A549 (cell line): Measurements from ENCODE around the gene TSSK6. TPM values are rescaled to one million over a fixed set of nuclear protein-coding genes. Genes with fewer than 3 reads are reported as not detected.

Source experiments
- ATAC-seq, 2 experiments: fragments of 200-7000 bp in 1 of 2; fragments of >200 bp in 1 of 2; cut with Nextera tagmentation in 1 of 2; cut with Tn5 transposase in 1 of 2; 3 replicates each; pipeline versions ENCODE4 v1.8.0 to v1.9.1; 2018 to 2020; ENCODE audit warnings: mild to moderate bottlenecking in 1 of 2, moderate library complexity in 1 of 2
- CTCF ChIA-PET: fragments of 300-600 bp; sonication (Branson Sonifier 250); formaldehyde crosslinking; extraction: SDS; loops from one replicate; lab custom pipeline; 2021; ENCODE audit warnings: antibody characterized with exemption, inconsistent platforms; lab: Yijun Ruan, JAX
- POLR2A ChIA-PET: fragments of 350-600 bp; formaldehyde crosslinking; extraction: SDS; loops from one replicate; lab custom pipeline; 2021; ENCODE audit warnings: antibody characterized with exemption, inconsistent platforms; lab: Yijun Ruan, JAX
- DNase-seq, 2 experiments: peaks; one replicate each; pipeline versions ENCODE4 v3.0.0 to v3.0.0-alpha.2; 2011 to 2016; ENCODE audit warnings: low read depth in 1 of 2, low spot score in 1 of 2
- FAIRE-seq: peaks from 2 replicates; lab custom pipeline; 2011; peaks lifted over from hg19 to GRCh38; lab: Jason Lieb, UNC
- H3K27ac ChIP-seq, 2 experiments: fragments of >200 bp; sonication (Bioruptor Twin); formaldehyde crosslinking; 3 replicates each; pipeline ENCODE4 v1.5.1; 2016 to 2017
- H3K4me1 ChIP-seq: fragments of >200 bp; sonication (Bioruptor Twin); formaldehyde crosslinking; 3 replicates; pipeline ENCODE4 v1.6.1; 2016
- H3K4me2 ChIP-seq: fragments of >200 bp; sonication (Bioruptor Twin); formaldehyde crosslinking; 3 replicates; pipeline ENCODE4 v1.6.1; 2016
- H3K4me3 ChIP-seq: fragments of >200 bp; sonication (Bioruptor Twin); formaldehyde crosslinking; 3 replicates; pipeline ENCODE4 v1.5.1; 2016
- H3K9me3 ChIP-seq: fragments of >200 bp; sonication (Bioruptor Twin); formaldehyde crosslinking; 3 replicates; pipeline ENCODE4 v1.6.1; 2016
- CBX8 ChIP-seq: fragments of 200-600 bp; sonication (generic); IDR thresholded peaks from 2 replicates; pipeline ENCODE4 v1.6.1; 2016
- CEBPB ChIP-seq, 2 experiments: fragments of >200 bp in 1 of 2; sonication (Bioruptor Twin) in 1 of 2; formaldehyde crosslinking in 1 of 2; IDR thresholded peaks; 2 replicates each; pipeline ENCODE4 v1.6.1; 2012 to 2016
- CHD2 ChIP-seq: fragments of 150-350 bp; IDR thresholded peaks from 2 replicates; pipeline ENCODE4 v1.6.1; 2014; ENCODE audit warnings: low read length; ENCODE audit not compliant: partially characterized antibody
- CHD4 ChIP-seq: fragments of 200-600 bp; sonication (generic); IDR thresholded peaks from 2 replicates; pipeline ENCODE4 v1.6.1; 2016; ENCODE audit warnings: antibody characterized with exemption, mild to moderate bottlenecking, borderline replicate concordance
- CTCF ChIP-seq: fragments of >200 bp; sonication (Bioruptor Twin); formaldehyde crosslinking; IDR thresholded peaks from 3 replicates; pipeline ENCODE4 v1.5.1; 2016
- EP300 ChIP-seq, 2 experiments: fragments of >200 bp; sonication (Bioruptor Twin); formaldehyde crosslinking; IDR thresholded peaks; 2 replicates in 1 of 2; 3 replicates in 1 of 2; pipeline ENCODE4 v1.6.1; 2016 to 2017
- ESRRA ChIP-seq: fragments of 150-350 bp; IDR thresholded peaks from 2 replicates; pipeline ENCODE4 v1.6.1; 2014; ENCODE audit warnings: mild to moderate bottlenecking, low read length, borderline replicate concordance
- FOSB ChIP-seq: fragments of 250-450 bp; sonication (Bioruptor Pico); IDR thresholded peaks from 2 replicates; pipeline ENCODE4 v1.5.0; 2020; ENCODE audit warnings: mild to moderate bottlenecking, moderate library complexity
- FOSL2 ChIP-seq, 2 experiments: fragments of 450-650 bp in 1 of 2; fragments of >200 bp in 1 of 2; sonication (Bioruptor Twin) in 1 of 2; formaldehyde crosslinking; IDR thresholded peaks; 2 replicates each; pipeline versions ENCODE4 v1.5.0 to v1.6.1; 2016 to 2020; ENCODE audit warnings: mild to moderate bottlenecking in 1 of 2, moderate library complexity in 1 of 2
- FOXS1 ChIP-seq: fragments of 250-450 bp; sonication (Bioruptor Pico); IDR thresholded peaks from 2 replicates; pipeline ENCODE4 v1.5.0; 2020; ENCODE audit warnings: mild to moderate bottlenecking, moderate library complexity
- HDAC2 ChIP-seq: fragments of 200-600 bp; sonication (generic); IDR thresholded peaks from 2 replicates; pipeline ENCODE4 v1.6.1; 2016
- HES2 ChIP-seq: fragments of >200 bp; sonication (Bioruptor Twin); formaldehyde crosslinking; IDR thresholded peaks from 2 replicates; pipeline ENCODE4 v1.6.1; 2016
- HOXA7 ChIP-seq: fragments of 250-450 bp; sonication (Bioruptor Pico); IDR thresholded peaks from 2 replicates; pipeline ENCODE4 v1.5.0; 2020; ENCODE audit warnings: mild to moderate bottlenecking, moderate library complexity
- HOXB5 ChIP-seq: fragments of 250-450 bp; sonication (Bioruptor Pico); IDR thresholded peaks from 2 replicates; pipeline ENCODE4 v1.5.0; 2020; ENCODE audit warnings: mild to moderate bottlenecking, moderate library complexity
- KDM5A ChIP-seq: fragments of 200-600 bp; sonication (generic); IDR thresholded peaks from 2 replicates; pipeline ENCODE4 v1.6.1; 2016; ENCODE audit warnings: antibody characterized with exemption, mild to moderate bottlenecking
- NR3C1 ChIP-seq: fragments of >200 bp; sonication (Bioruptor Twin); formaldehyde crosslinking; IDR thresholded peaks from 3 replicates; pipeline ENCODE4 v1.6.1; 2017
- PHF8 ChIP-seq: fragments of 200-600 bp; sonication (generic); IDR thresholded peaks from 2 replicates; pipeline ENCODE4 v1.6.1; 2016; ENCODE audit warnings: low read depth, mild to moderate bottlenecking, antibody characterized with exemption, moderate library complexity, borderline replicate concordance
- POLR2A ChIP-seq: IDR thresholded peaks from 2 replicates; pipeline ENCODE4 v1.6.1; 2012; ENCODE audit warnings: mild to moderate bottlenecking, low read length
- POLR2AphosphoS2 ChIP-seq: conservative IDR thresholded peaks from 2 replicates; pipeline ENCODE4 v1.6.1; 2012; ENCODE audit warnings: low read length, improper control_type of control experiment, inconsistent platforms
- RAD21 ChIP-seq, 2 experiments: fragments of >200 bp in 1 of 2; sonication (Bioruptor Twin) in 1 of 2; formaldehyde crosslinking in 1 of 2; IDR thresholded peaks in 1 of 2; conservative IDR thresholded peaks in 1 of 2; 2 replicates in 1 of 2; 3 replicates in 1 of 2; pipeline ENCODE4 v1.6.1; 2012 to 2018; ENCODE audit warnings: inconsistent platforms in 1 of 2
- RARB ChIP-seq: fragments of 250-450 bp; sonication (Bioruptor Pico); IDR thresholded peaks from 2 replicates; pipeline ENCODE4 v1.8.0; 2021; ENCODE audit warnings: mild to moderate bottlenecking, moderate library complexity
- RNF2 ChIP-seq: fragments of 200-600 bp; sonication (generic); IDR thresholded peaks from 2 replicates; pipeline ENCODE4 v1.6.1; 2016; ENCODE audit warnings: low read depth, mild to moderate bottlenecking, antibody characterized with exemption, moderate library complexity, borderline replicate concordance
- SMC3 ChIP-seq: fragments of >200 bp; sonication (Bioruptor Twin); formaldehyde crosslinking; IDR thresholded peaks from 3 replicates; pipeline ENCODE4 v1.6.1; 2018; ENCODE audit warnings: inconsistent platforms
- SREBF2 ChIP-seq: fragments of 450-650 bp; IDR thresholded peaks from 2 replicates; pipeline ENCODE4 v1.6.1; 2014; ENCODE audit warnings: mild to moderate bottlenecking, moderate library complexity
- TP53 ChIP-seq: fragments of 250-450 bp; sonication (Bioruptor Pico); IDR thresholded peaks from 2 replicates; pipeline ENCODE4 v1.5.0; 2021; ENCODE audit warnings: mild to moderate bottlenecking, moderate library complexity
- ZC3H11A ChIP-seq: fragments of 450-650 bp; IDR thresholded peaks from 2 replicates; pipeline ENCODE4 v1.6.1; 2014; ENCODE audit warnings: antibody characterized with exemption, mild to moderate bottlenecking
- ZFP36 ChIP-seq: fragments of 450-650 bp; IDR thresholded peaks from 2 replicates; pipeline ENCODE4 v1.6.1; 2014; ENCODE audit warnings: borderline replicate concordance; ENCODE audit not compliant: partially characterized antibody
- WGBS: methylation state at CpG from one replicate; pipeline ENCODE4 v1.1.6; 2017; ENCODE audit errors: missing lambda C conversion rate; 5-methylcytosine and 5-hydroxymethylcytosine counted together
- polyA plus RNA-seq, 4 experiments: library from polyadenylated mRNA; depleted of rRNA in 3 of 4; stranded (reverse); fragments of >200 nt; fragmentation: RNase III in 1 of 4; extraction: RNeasy Plus Mini Kit Qiagen cat#74134 plus additional on column Dnase treatment in 1 of 4; gene quantifications; 2 replicates in 3 of 4; 3 replicates in 1 of 4; pipeline ENCODE4 v1.2.3, GENCODE V29; 2011 to 2017
- TF ChIP-seq, protein P1 (sequence below): fragments of 250-450 bp; sonication (Bioruptor Pico); IDR thresholded peaks from 2 replicates; pipeline ENCODE4 v1.5.0; 2020; ENCODE audit warnings: low read depth, mild to moderate bottlenecking, moderate library complexity
- TF ChIP-seq, protein P2 (sequence below): IDR thresholded peaks from 2 replicates; pipeline ENCODE4 v1.6.1; 2012

TSSK6 gene
- polyA plus RNA-seq, 2 of the 4 experiments (the other 2 are of a cell fraction) = 1.4 to 1.8 TPM

GRCh38 chr19:19544954-19545591 is 29.7 kb upstream of the TSSK6 start:
- Histone ChIP-seq H3K4me2 (no peak overlapping the region), H3K4me1 (no peaks in the 10 kb centered on the region), H3K9me3 (no peaks in the 10 kb centered on the region), H3K4me3 (no peak overlapping the region), H3K27ac (no peak overlapping the region)
- WGBS = no CpG with 5 or more reads among the region's 53 CpGs
- ChIA-PET CTCF (interaction anchor here (1.3 to 2.1 kb wide), 3 partner anchors 9 to 98 kb away, joined by 5 to 10 read pairs (median 6); partner anchors contain the start of gene GMIP), POLR2A (no interaction called here)
- FAIRE-seq (no peak), DNase-seq (no peak), ATAC-seq (no peak)
- TF ChIP-seq POLR2AphosphoS2 = no peak
- TF ChIP-seq SMC3 = no peak
- no peak for TF ChIP-seq FOSB
- no peak for TF ChIP-seq CHD4
- TF ChIP-seq ZC3H11A = no peak

- Histone ChIP-seq H3K9me3 (no peaks in the 10 kb centered on the region), H3K27ac (no peak overlapping the region), H3K4me1 (no peaks in the 10 kb centered on the region), H3K4me2 (no peak overlapping the region), H3K4me3 (no peak overlapping the region)
- WGBS = 95% methylated on average over 28 of the region's 75 CpGs
- ChIA-PET CTCF (interaction anchor here (1.3 to 2.1 kb wide), 2 partner anchors 10 to 99 kb away, joined by 6 to 10 read pairs; partner anchors contain the start of gene GMIP), POLR2A (no interaction called here)
- FAIRE-seq = no peak
- ATAC-seq = no peak
- no peak for DNase-seq
- TF ChIP-seq CTCF (no peak), RAD21 (conservative IDR thresholded peaks at IDR 0.05 in 1 of 2, IDR thresholded peaks at IDR 0.05 in 1 of 2) (no peak), CEBPB (IDR thresholded peaks at IDR 0.05) (no peak), FOXS1 (CRISPR knock-in tag) (no peak), PHF8 (no peak), FOSL2 (IDR thresholded peaks at IDR 0.05) (no peak), FOSL2 (CRISPR knock-in tag; IDR thresholded peaks at IDR 0.05) (no peak), NR3C1 (no peak), EP300 (IDR thresholded peaks at IDR 0.05) (no peak), CHD2 (no peak), ESRRA (no peak), SREBF2 (no peak), RARB (CRISPR knock-in tag) (no peak), POLR2AphosphoS2 (no peak)
- TF ChIP-seq, protein P1, sequence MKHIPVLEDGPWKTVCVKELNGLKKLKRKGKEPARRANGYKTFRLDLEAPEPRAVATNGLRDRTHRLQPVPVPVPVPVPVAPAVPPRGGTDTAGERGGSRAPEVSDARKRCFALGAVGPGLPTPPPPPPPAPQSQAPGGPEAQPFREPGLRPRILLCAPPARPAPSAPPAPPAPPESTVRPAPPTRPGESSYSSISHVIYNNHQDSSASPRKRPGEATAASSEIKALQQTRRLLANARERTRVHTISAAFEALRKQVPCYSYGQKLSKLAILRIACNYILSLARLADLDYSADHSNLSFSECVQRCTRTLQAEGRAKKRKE (CRISPR knock-in tag) = no peak
- TF ChIP-seq, all 56 proteins: peak for 0
Observed at GRCh38 chr19:19544257-19544953, 29.1 kb upstream of the TSSK6 start.

DNA sequence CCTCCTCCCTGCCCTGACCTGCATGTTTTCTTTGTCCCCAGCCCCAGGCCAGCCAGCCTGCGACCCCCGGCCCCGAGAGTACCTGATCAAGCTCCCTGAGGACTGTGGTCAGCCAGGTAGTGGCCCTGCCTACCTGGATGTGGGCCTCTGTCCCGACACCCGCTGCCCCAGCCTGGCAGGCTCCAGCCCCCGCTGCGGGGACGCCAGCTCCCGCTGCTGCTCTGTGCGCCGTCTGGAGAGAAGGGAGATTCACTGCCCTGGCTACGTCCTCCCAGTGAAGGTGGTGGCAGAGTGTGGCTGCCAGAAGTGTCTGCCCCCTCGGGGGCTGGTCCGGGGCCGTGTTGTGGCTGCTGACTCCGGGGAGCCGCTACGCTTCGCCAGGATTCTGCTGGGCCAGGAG is 28.3 kb upstream of the TSSK6 start:
- POLR2A ChIA-PET = interaction anchor here (0.6 kb wide), 1 partner anchor 35 kb away, joined by 3 read pairs; no protein-coding TSS in a partner anchor
- no peak overlapping the region for H3K4me2 ChIP-seq
- CTCF ChIA-PET = interaction anchor here (1.0 to 2.1 kb wide), 4 partner anchors 8 to 12 kb away, joined by 3 to 10 read pairs (median 4); no protein-coding TSS in a partner anchor
- no peak overlapping the region for H3K4me3 ChIP-seq
- no peak overlapping the region for H3K27ac ChIP-seq
- no peak for FAIRE-seq
- H3K4me1 ChIP-seq = no peaks in the 10 kb centered on the region
- WGBS = 100% methylated on average over 4 of the region's 19 CpGs
- TF ChIP-seq SMC3 = no peak
- TF ChIP-seq ZFP36 = no peak
- TF ChIP-seq EP300 (IDR thresholded peaks at IDR 0.05) = no peak
- TF ChIP-seq NR3C1 = no peak
- no peak for TF ChIP-seq KDM5A
- no peak for TF ChIP-seq HOXA7 (CRISPR knock-in tag)
- TF ChIP-seq, protein P2, sequence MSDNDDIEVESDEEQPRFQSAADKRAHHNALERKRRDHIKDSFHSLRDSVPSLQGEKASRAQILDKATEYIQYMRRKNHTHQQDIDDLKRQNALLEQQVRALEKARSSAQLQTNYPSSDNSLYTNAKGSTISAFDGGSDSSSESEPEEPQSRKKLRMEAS = no peak
- no peak for TF ChIP-seq FOXS1 (CRISPR knock-in tag)
- no peak for TF ChIP-seq HES2
- TF ChIP-seq HOXB5 (CRISPR knock-in tag) = no peak
- TF ChIP-seq HDAC2 = no peak
- no peak for TF ChIP-seq RNF2
- no peak for TF ChIP-seq POLR2A
- TF ChIP-seq TP53 (CRISPR knock-in tag) = no peak
- TF ChIP-seq CBX8 = no peak
- TF ChIP-seq, all 56 proteins: peak for 0
- DNase-seq (no peak), ATAC-seq (no peak)
- H3K9me3 ChIP-seq = no peaks in the 10 kb centered on the region
